HCEC 1CT (cell line): Measurements from ENCODE around the gene KCNJ14.

Source experiments
- DNase-seq: peaks from one replicate; pipeline ENCODE4 v3.0.0-alpha.2; 2017

KCNJ14 gene

GRCh38 chr19:48489608-48490216 lies 34.3 kb downstream of the KCNJ14 start:
- peak; percentile 39 for DNase-seq

- DNase-seq, result no peak
These were observed 35.8 kb downstream of the KCNJ14 start for GRCh38 chr19:48490981-48491792.

- DNase-seq, result no peak
These were observed 36.4 kb downstream of the KCNJ14 start for GRCh38 chr19:48491793-48492123.

- DNase-seq, result peak; percentile 95
These were observed 37.7 kb downstream of the KCNJ14 start for GRCh38 chr19:48492925-48493717.

GRCh38 chr19:48493718-48494401 lies 38.5 kb downstream of the KCNJ14 start:
- no peak for DNase-seq

- no peak for DNase-seq
These were observed 40.0 kb downstream of the KCNJ14 start for GRCh38 chr19:48495396-48495795.

GRCh38 chr19:48496959-48497727 lies 41.8 kb downstream of the KCNJ14 start:
- DNase-seq, result no peak

- DNase-seq, result no peak
These were observed 42.6 kb downstream of the KCNJ14 start for GRCh38 chr19:48497728-48498594.

- no peak for DNase-seq
These were observed 43.4 kb downstream of the KCNJ14 start for GRCh38 chr19:48498595-48499311.

GRCh38 chr19:48499316-48500090 lies 44.1 kb downstream of the KCNJ14 start:
- DNase-seq, result no peak

GRCh38 chr19:48500830-48501493 lies 45.6 kb downstream of the KCNJ14 start:
- DNase-seq, result no peak

GRCh38 chr19:48501494-48502349 lies 46.3 kb downstream of the KCNJ14 start:
- DNase-seq, result peak; percentile 26

- no peak for DNase-seq
These were observed 47.1 kb downstream of the KCNJ14 start for GRCh38 chr19:48502350-48503018.

GRCh38 chr19:48506138-48506733 lies 50.9 kb downstream of the KCNJ14 start:
- DNase-seq, result peak; percentile 57

GRCh38 chr19:48507911-48508439 lies 52.6 kb downstream of the KCNJ14 start:
- DNase-seq, result no peak

- DNase-seq, result no peak
These were observed 53.5 kb downstream of the KCNJ14 start for GRCh38 chr19:48508729-48509411.
